ENCODE results near the gene DAB2IP.

Gene DAB2IP

GRCh38 chr9:121645853-121646807, 5.3 kb upstream of the DAB2IP start:
- DNase-seq, result no peak

DNA sequence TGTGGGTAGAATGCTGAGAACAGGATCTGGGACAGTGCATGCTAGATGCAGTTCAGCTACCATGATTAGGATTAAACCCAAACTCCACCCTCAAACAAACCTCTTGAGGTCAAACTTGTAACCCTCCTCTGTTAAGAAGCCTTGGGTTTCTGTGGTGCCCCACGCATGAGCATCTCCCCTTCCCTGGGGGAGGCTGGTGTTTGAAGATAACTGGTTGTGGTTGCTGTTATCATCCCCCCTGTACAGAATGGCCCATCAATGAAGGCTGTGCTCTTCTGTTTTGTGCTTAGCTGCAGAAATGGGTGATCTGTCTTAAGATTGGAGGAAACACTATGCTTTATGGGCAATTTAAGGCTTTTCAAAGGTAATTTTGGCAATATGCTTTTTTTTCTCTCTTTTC, 4.4 kb upstream of the DAB2IP start:
- no peak for DNase-seq

DNA sequence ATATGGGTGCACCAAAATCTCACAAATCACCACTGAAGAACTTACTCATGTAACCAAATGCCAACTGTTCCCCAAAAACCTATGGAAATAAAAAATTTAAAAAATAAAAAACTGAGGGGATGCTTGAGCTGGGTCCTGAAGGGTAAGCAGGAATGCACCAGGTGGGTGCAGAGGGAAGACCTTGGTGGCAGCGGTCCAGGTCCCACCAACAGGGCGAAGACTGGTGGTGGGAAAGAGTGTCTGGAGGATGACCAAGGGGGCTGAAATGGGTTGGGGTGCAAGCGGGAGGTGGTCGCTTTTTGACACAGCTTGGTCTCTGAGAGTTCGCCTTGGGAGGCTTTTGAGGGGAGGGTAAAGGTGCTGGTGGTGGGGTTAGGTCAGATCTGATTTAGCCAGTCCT, 3.3 kb upstream of the DAB2IP start:
- no peak for DNase-seq

DNA sequence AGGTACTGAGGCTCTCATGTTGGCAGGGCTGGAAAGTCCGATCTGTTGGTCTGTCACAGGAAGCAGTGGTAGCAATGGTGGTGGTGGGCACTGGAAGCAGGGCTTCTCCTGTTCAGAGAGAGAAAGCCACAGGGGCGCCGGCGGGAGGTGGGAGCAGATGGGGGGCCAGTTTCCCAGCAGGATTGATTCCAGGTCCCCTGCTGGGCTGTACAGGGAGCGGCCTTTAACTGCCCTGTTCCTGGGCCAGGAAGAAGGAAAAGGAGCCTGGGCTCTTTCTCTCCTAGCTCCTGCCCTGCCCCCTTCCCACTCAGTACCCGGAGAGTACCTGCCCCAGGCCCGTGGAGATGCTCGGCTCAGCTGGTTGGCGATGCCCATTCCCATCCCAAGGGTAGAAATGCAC, 2.6 kb upstream of the DAB2IP start:
- DNase-seq, result no peak

GRCh38 chr9:121649476-121650216, 1.8 kb upstream of the DAB2IP start:
- no peak for DNase-seq

DNA sequence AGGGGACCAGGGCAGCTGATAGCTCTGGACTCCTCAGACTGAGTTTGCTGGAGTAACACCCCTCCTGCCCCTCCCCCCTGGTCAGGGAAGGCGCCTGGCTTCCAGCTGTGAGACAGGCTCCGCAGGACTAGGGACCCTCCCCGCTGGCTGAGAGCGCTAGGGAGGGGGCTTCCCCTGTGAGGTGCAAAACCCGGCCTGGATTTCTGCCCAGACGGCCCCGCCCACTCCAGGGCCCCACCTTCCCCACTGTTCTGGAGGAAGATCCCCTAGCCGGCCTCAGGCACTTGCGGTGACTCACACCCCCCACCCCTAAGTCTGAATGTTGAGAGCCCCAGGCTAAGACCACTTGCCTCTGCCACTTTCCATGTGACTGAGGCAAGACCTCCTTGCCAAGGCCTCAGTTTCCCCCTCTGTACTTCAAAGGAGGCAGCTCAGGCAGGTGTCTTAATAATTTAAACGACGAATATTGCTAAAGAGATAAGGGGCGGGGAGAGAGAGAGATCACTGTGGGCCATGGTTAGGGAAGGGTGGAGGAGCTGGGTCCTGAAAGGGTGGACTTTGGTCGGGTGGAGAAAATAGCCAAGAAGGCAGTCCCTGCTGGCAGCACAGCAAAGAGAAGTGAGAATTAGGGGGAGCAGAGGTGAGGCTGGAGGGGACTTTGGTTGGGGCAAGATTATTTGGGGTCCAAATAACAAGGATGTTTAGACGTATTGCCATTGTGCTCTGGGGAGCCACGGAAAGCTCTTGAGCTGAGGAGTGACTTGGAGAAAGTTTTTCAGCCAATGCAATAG, 1.0 kb upstream of the DAB2IP start:
- DNase-seq, result peak; percentile 54

DNA sequence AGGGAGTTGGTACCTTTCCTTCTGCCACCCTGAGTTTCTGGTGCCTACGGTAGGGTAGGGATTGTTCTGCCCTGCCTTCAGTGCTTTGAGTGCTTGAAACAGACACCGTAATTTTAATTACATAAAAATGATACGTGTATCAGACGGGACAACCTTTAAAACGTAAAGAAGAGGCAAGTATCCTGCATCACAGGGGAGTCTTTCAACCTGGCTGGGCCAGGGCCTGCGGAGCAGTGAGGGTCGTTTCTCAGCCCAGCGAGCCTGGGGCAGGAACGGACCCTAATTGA, 483 bp upstream of the DAB2IP start:
- no peak for DNase-seq

- DNase-seq, result no peak
Measured at GRCh38 chr9:121652021-121652837, 795 bp downstream of the DAB2IP start.

DNA sequence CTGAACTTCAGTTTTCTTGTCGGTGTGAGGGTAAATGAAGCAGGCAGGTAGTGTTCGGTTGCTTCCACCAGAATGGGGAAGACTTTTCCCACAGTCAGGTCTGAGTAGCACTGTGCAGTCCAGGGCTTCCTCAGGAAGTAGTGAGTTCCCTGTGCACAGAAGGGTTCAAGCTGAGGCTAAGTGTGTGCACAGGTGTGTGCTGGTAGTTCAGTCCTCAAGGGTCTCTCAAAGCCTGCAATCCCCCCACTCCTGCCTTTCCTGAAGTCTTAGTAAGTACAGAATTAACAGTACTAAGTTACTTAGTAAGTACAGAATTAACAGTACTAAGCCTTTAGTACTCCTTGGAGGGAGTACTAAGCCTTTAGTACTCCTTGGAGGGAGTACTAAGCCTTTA, 1.4 kb downstream of the DAB2IP start:
- DNase-seq, result no peak

- no peak for DNase-seq
Measured at GRCh38 chr9:121654499-121655140, 3.2 kb downstream of the DAB2IP start.

- DNase-seq, result no peak
Measured at GRCh38 chr9:121655231-121655755, 3.9 kb downstream of the DAB2IP start.

DNA sequence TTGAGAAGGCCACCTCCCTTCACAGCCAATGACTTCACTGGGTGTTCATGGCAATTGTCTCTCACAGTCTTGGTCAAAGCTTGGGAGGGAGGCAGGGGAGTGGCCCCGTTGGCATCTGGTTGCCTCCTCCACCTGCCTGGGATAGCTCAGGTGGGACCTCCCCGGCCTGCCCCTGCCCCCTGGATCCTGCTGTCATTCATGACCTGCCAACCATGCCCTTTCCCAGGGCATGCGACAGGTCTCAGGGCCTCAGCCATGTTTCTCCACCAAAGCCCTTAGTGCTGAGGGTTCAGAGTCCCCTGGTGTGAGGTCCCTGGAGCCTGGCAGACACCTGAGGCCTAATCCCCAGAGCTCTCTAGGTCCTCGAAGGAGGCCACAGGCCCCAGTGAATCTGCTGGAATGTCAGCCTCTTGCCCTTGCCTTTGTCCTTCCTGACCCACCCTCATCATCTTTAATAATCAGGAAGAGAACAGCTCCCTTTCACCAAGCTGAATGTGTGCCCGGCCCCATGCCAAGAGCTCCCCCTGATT, 5.6 kb downstream of the DAB2IP start:
- DNase-seq, result no peak

GRCh38 chr9:121658166-121658565, 6.7 kb downstream of the DAB2IP start:
- DNase-seq, result no peak

DNA sequence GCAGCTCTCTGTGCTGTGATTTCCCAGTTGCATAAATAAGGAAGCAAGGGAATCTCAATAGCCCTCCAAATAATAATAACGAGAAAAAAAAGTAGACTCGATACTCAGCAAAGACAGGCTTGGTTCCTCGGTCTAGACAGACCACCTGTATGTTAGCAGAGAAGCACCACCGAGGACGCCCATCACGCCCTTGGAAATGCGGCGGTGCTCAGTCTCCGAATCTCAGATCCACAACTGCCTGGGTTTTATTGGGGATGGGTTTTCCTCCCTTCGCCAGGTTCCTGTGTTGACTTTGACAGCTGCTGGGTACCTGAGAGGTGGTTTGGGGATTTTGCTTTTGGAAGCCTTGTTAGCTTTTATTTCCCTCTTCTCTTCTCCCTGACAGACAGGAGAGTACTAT, 7.2 kb downstream of the DAB2IP start:
- no peak for DNase-seq

GRCh38 chr9:121660367-121660766, 8.9 kb downstream of the DAB2IP start:
- DNase-seq, result no peak

GRCh38 chr9:121660876-121661275, 9.4 kb downstream of the DAB2IP start:
- DNase-seq, result no peak

DNA sequence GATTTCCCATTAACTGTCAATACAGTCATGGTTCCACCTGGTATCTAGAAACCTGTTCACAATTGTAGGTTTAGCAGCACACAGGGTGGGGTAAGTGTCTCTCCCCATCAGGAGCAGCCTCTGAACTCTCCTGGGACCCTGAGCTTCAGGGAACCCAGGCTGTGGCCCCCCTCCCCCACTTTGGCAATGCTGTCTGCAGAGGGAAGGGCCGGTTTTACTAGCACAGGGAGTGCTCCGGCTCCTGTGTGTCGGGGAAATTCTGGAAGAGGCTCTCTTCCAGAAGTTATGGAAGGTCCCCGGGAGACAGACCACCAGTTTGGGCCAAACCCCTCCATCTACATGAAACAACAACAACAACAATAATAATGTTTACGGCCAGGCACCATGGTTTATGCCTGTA, 9.9 kb downstream of the DAB2IP start:
- DNase-seq, result no peak

DNA sequence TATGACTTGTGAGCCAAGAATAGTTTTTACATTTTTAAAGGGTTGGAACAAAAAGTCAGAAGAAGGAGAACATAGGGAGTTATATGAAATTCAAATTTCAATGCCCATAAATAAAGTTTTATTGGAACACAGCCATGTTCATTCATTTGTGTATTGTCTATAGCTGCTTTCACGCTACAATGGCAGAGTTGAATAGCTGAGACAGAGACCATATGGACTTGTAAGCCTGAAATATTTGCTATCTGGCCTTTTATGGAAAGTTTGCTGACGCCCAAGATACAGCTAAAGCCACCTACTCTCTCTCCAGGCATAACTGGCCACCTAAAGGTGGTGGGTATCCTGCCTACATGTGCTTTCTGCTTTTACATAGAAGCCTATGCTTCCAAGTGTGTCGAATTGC, 10.9 kb downstream of the DAB2IP start:
- peak; percentile 17 for DNase-seq

DNA sequence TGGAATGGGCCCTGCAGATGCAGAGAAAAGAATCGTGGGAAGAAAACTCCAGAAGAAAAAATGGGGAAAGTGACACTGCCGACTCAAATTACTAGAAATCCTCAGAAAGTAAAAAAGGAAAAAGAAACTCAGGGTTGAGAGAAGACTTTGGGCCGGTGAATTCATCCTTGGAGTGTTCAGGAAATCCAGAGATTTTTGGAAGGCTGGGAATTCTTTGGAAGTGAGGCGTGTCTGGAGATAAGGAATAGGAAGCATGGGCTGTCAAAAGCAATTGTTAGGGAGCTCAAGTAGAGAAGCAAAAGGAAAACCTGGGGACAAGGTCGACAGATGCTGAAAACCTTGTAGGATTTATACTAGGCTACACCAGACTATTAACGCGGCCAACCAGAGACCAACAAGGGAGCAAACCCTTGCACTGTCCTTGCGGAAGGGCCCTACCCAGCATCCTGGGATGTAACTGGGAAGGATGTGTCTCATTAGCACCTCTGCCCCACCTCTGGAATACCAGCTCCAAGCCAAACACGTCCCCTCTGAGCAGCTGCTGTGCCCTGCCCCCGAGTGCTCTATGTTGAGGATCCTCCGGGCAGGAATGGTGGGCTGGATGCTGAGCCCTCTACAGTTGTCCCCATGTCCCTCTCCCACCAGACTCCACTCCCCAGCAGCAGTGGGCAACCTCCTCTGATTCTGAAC, 11.6 kb downstream of the DAB2IP start:
- DNase-seq, result no peak

GRCh38 chr9:121663591-121663990, 12.2 kb downstream of the DAB2IP start:
- DNase-seq, result no peak

- no peak for DNase-seq
Measured at GRCh38 chr9:121666294-121666693, 14.9 kb downstream of the DAB2IP start.

Data from NCI-H1694 (cell line).